HG03159 (cell line): Measurements from ENCODE around the gene PPFIA4.
"Not testable (repeated sequence)": the region's sequence is repeated elsewhere in the genome, so short reads cannot be mapped to it uniquely, and the experiment has no call there.

Experiments
- ATAC-seq: cut with Tn5 transposase; IDR thresholded peaks from one replicate; pipeline ENCODE4 v1.9.1; 2021; ENCODE audit warnings: mild to moderate bottlenecking, moderate library complexity; ENCODE audit not compliant: unreplicated experiment

PPFIA4 gene

DNA sequence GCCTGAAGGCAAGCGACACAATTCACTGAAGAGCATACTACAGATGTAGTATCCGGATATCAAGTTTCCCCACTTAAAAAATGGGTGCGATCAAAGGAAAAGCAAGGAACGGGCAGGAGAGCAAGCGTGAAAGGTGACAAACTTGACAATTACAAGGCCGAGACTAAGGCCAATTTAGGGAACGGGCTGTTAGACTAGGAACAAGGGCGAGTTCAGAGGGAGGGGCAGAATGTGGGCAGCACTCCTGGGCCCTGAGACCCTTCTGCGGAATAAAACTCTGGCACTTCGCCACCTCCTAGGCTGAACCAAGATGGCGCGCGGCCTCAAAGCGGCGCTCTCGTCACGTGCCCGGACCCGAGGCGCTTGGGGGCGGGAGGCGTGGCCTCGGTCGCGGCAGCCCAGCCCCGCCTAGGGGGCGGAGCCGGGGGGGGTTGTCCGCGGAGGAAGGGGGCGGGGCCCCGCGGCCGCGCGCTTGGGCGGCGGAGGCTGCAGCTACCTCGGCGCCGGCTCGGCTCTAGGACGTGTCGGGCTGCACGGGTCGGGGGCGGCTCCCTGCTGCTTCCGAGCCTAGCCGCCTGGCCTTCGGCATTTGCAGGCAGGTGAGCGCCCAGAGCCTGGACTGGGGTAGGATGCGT is at the start of gene PPFIA4:
Gene PPFIA4 (plus strand): TSS at position 461 of the 635 bp plus-strand sequence. CDS start 12,518 bp downstream, outside the sequence.
- ATAC-seq = peak; percentile 78

DNA sequence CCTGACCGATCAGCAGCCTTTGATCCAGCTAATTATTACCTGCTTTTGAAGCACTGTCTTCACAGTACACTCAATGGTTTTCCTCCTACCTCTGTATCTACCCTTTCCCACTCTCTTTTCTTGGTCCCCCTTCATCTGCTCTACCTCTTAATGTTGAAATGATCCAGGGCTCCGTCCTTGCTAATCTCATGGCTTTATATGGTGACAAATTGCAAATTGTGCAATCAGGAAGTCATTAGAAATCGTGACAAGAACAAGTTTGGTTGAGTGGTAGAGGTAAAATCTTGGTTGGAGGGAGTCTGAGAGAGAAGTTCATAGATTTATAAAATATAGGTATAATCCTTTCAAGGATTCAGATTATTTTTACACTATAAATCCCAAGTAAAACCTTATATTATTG is 49.7 kb upstream of the PPFIA4 start:
- ATAC-seq = no peak

DNA sequence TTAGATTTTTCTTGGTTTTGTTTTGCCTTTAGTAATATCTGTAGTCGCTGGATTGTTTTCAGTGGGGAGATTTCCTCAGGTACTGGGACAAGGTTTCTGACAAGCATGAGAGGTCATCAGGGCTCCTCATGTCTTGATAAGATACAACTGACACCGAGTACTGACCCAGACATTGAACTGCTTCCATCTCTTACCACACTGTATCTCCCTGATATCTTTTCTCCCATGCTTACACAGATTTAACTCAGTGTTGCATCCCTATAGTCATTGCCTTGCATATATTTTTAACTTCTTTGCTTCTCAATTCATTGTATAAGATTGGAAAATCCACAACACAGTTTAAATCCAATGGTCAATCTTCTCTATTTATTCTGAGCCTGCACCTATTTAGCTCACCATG is 46.8 kb upstream of the PPFIA4 start:
- ATAC-seq = no peak

DNA sequence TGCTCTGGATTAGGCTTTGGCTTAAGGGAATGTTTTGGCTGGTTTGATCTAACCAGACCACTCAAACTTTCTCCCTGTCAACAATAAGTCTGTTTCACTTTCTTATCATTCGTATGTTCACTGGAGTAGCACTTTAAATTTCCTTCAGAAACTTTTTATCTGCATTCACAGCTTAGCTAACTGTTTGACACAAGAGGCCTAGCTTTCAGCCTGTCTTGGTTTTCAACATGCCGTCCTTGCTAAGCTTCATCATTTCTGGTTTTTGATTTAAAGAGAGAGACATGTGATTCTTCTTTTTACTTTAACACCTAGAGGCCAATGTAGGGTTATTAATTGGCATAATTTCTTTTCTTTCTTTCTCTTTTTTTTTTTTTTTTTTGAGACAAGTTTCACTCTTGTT is 44.4 kb upstream of the PPFIA4 start:
- no peak for ATAC-seq

DNA sequence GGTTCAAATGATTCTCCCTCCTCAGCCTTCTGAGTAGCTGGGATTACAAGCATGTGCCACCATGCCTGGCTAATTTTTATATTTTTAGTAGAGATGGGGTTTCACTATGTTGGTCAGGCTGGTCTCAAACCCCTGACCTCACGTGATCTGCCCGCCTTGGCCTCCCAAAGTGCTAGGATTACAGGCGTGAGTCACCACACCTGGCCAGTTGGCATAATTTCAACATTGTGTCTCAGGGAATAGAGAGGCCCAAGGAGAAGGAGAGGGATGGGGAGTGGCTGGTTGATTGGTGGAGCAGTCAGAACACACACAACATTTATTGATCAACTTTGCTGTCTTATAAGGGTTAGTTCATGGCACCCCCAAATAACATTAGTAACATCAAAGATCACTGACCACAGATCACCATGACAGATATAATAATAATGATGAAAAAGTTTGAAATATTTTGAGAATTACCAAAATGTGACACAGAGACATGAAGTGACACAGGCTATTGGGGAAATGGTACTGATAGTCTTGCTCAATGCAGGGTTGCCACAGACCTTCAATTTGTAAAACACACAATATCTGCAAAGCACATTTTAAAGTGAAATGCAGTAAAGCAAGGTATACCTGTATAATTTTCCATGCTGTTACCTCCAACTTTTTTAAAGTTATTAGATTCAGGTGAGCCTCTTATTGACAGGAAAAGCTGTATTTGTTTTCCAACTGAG is 43.4 kb upstream of the PPFIA4 start:
- no peak for ATAC-seq

DNA sequence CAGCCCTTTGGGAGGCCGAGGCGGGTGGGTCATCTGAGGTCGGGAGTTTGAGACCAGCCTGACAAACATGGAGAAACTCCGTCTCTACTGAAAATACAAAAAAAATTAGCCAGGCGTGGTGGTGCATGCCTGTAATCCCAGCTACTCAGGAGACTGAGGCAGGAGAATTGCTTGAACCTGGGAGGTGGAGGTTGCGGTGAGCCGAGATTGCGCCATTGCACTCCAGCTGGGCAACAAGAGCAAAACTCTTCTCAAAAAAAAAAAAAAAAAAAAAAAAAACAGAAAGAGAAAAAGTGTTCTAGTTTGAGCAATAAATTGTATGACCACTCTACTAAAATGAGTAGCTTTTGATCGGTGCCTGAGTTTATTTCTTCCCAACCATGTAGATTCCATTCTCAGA is 40.2 kb upstream of the PPFIA4 start:
- ATAC-seq = not testable (repeated sequence)

DNA sequence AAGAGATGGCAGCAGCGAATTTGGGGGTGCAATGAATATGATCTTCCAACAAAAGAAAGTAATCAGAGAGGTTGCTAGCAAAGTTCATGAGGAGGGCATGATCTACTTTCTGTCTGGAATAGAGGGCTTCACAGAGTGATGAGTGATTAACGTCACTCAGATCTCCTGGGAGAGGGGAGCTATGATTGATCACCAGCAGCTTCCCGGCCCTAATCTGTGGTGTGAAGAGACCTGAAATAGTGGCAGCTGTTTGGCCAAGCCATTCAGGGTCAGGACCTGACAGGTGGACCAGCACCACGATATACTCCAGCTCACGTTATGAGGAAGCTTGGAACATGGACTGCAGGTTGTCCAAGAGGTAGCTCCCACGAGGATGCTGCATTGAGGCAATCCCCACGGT is 39.0 kb upstream of the PPFIA4 start:
- no peak for ATAC-seq

DNA sequence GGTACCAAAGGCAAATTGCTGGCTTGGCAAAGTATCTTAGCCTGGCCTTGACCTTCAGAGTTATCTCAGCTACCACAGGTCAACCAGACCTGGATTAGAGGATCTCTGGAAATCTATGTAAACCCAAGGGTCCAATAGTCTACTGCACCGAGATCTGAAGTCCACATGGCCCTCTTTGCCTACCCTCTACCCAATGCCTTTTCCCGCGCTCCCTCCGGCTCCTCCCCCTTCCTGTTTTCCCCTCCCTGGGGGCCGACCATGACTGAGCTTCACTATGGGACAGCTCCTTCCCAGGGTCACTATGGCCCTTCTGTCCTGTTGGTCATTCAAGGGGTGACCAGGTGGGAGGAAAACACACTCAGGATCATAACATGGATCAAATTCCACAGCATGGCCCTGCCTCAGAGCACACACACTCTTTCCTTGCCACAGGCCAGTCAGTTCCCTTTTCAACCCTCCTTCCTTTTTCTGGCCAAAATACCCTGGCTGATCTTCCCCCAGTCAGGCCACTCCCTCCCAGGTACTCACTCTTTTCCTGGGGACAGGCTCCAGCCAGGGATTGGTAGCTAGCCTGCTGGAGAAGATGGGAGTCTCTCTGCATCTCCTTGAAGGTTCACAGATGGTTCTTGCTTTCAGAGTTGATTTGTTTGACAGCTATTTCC is 38.2 kb upstream of the PPFIA4 start:
- ATAC-seq = no peak

DNA sequence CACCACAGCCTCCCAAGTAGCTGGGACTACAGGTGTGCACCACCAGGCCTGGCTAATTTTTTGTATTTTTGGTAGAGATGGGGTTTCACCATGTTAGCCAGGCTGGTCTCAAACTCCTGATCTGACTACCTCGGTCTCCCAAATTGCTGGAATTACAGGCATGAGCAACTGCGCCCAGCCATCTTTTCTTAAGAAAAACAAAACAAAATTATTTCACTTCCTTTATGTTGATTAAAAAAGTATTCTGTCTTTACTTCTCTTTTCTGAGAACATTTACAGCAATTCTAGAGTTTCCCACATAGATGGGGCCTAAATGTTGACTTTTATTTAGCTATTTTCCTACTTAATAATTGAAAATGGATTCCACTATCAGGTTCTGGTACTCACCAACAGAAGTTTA is 36.4 kb upstream of the PPFIA4 start:
- ATAC-seq = no peak

DNA sequence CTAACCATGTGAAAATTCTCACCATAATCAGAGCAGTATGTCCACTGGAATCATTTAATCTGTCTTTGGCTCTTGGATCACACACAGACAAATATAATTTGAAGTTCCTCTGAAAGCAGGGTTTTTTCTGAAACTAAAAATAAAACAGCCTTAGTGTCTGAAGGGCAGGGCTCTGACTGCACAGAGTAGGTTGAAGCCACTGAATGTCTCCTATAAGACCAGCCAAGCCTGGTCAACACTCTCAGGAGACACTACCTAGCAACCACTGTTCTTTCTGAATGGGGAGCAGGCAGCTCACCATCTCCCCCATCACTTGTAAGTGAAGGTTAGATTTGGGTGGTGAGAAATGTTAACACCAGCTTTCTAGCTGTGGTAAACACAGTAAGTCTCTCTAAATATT is 35.2 kb upstream of the PPFIA4 start:
- ATAC-seq = no peak

DNA sequence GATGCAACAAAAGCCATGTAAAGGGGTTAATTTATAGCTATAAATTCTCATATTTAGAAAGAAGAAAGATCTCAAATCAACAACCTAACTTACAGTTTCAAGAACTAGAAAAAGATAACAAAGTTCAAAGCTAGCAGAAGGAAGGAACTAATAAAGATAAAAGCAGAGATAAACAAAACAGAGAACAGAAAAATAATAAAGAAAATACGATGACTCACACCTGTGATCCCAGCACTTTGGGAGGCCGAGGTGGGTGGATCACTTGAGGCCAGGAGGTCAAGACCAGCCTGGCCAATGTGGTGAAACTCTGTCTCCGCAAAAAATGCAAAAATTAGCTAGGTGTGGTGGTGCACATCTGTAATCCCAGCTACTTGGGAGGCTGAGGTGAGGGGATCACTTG is 31.5 kb upstream of the PPFIA4 start:
- ATAC-seq = no peak

DNA sequence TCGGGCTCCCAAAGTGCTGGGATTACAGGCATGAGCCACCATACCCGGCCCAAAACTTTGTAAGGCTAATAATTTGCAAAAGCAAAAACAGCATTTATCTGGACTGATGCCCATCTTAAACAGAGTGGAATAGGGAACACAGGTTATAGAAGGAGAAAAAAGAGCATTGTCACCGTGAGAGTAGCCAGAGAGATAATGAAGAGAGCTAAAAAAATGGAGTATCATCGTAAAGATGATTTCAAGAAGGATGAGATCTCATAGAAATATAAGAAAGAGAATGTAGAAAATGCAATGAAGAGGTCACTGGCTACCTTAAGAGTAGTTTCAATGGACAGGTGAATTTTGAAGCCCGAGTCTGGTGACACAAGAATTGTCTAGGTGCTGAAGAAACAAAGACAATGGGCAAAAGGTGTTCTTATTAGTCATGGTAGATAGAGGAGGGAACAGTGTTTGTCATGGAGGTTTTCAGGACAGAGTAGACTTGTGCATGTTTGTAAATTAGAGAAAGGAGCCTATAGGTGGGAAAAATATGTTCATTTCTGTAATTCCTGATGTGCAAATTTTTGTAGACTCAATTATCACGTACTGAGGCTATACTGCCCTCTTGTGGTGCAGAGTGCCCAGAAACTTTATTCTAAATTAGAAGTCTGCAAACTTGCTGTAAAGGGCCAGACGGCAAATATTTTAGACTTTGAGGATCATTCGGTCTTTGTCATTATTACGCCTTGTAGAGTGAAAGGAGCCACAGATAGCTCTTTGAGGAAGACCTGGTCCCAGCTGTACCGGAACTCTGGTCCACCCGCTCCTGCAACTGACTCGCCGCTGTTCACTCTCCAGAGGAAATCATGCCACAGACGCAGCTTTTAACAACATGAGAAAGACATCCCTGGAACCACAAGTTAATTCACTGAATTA is 27.2 kb upstream of the PPFIA4 start:
- no peak for ATAC-seq

DNA sequence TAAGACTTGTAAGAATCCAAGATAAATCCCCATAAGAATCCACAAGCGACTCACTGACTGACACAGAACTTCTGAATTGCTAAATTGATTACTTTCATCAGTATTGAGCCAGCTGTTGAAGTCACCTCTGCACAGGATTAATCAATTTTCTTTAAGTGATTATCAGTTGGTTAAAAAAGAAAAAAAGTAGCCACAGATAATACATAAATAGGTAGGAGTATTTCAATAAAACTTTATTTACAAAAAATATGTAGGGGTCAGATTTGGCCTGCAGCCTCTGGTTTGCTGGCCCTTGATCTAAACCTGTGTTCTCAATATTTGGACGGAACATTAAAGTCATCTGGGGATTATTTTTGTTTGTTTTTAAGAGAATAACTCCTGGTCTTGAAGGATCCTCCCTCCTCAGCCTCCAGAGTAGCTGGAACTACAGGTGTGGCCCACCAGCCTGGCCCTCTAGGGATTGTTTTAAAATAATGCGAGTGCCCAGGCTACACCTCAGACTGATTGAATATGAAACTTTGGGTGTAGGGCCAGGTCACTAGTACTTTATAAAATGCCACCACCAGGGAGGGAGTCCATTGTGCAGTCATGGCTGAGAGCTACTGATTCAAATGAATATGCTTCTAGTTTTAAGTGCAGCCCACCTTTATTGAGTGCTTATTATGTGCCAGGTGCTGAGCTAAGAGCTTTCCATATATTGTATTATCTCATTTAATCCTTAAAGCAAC is 25.9 kb upstream of the PPFIA4 start:
- ATAC-seq = no peak

DNA sequence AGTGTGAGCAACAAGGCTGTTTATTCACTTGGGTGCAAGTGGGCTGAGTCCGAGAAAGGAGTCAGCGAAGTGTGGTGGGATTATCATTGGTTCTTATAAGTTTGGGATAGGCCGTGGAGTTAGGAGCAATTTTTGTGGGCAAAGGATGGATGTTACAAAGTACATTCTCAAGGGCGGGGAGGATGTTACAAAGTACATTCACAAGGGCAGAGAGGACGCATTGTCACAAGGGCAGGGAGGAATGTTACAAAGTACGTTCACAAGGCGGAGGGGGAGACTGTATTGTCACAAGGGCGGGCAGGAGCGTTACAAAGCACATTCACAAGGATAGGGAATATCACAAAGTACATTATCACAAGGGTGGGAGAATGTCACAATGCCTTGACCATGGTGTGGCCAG is 24.3 kb upstream of the PPFIA4 start:
- ATAC-seq = no peak

DNA sequence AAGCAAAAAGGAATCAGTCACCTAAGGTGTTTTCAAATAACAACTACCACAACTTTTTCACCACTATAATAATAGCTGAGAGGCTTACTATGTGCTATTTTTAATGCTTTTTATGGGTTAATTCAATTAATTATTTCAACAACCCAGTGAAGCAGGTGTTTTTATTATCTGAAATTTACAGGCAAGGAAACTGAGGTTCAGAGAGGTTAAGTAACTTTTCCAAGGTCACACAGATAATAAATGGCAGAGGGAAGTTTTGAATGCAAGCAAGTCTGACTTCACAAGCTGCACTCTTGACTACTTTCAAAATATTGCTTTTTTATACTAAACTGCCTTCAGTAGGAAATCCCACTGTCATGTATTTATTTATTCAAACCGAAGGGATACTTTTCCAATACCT is 23.3 kb upstream of the PPFIA4 start:
- ATAC-seq = no peak

DNA sequence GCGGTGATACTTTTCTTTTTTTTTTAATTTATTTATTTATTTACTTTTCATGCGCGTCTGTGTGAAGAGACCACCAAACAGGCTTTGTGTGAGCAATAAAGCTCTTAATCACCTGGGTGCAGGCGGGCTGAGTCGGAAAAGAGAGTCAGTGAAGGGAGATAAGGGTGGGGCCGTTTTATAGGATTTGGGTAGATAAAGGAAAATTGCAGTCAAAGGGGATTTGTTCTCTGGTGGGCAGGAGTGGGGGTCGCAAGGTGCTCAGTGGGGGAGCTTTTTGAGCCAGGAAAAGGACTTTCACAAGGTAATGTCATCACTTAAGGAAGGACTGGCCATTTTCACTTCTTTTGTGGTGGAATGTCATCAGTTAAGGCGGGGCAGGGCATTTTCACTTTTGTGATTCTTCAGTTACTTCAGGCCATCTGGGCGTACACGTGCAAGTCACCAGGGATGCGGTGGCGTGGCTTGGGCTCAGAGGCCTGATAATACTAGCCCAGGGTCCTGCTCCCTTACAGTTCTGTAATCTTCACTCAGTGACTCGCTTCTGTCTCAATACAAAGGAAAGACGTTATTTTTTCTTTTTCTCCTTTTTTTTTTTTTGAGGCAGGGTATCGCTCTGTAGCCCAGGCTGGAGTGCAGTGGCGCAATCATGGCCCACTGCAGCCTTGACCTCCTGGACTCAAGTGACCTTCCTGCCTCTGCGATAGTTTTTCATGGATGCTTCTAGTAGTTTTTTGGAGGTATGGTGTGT is 20.7 kb upstream of the PPFIA4 start:
- ATAC-seq = not testable (repeated sequence)

DNA sequence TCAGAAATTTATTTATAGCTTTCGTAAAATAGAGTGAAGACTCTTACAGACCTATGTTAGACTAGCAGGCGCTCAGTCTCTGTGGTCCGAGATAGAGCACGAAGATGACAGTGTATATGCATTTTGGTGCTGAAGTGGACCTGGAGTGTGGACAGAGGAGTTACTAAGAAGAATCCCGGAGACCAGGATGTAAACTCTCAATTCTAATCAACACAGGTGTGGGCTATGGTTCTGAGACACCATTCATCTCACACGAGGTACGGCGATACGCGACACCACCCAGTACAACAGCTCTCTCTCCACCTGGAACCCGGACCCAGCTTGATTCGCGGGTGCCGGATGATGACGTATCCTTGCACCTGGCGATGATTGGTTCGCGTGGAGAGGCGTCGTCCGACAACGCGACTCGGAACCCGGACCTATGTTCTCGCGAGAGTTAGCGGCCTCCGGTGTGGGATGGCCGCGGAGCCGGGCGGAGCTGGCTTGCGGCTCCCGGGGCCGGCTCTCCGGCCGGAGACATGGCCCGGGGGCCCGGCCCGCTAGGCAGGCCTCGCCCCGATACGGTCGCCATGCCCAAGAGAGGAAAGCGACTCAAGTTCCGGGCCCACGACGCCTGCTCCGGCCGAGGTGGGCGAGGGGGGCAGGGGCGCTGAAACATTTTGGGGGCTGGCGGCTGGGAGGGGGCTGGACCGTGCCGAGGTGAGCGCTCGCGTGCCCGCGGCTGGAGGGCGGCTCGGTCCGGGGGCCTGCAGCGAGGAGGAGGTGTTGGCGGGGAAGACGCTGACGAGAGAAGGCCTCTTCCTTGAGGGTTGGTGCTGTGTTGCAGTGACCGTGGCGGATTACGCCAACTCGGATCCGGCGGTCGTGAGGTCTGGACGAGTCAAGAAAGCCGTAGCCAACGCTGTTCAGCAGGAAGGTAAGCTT is 19.1 kb upstream of the PPFIA4 start, which contains the start of gene TMEM183A:
Gene TMEM183A (plus strand): TSS at position 427 of the 924 bp plus-strand sequence. CDS start 92 bp downstream, at position 519.
- peak; percentile 86 for ATAC-seq

DNA sequence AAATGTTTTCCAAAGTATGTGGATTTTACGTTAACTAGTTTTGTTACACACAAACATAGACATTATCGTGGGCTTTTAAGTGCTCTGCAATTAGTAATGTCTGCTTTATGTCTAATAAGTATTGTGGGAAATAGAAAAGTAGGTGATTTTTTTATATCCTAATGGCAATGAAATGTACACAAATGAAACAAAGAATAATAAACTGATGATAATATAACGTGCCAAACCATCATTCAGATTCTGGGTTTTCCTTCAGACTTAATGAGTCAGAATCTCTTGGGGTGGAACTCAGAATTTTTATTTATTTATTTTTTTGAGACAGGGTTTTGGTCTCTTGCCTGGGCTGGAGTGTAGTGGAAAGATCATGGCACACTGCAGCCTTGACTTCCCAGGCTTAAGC is 17.1 kb upstream of the PPFIA4 start:
- ATAC-seq = no peak

DNA sequence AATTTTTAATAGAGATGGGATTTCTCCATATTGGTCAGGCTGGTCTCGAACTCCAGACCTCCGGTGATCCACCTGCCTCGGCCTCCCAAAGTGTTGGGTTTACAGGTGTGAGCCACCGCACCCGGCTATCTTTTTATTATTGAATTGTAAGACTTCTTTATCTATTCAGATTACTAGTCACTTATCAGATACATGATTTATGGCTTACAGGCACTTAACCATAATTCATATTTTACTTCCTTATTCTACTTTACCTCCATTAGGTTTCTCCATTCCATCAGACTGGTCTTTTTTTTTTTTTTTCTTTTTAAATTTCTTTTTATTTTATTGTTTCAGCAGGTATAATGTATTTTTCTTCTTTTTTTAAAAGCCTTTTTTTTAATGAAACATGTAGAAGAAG is 14.7 kb upstream of the PPFIA4 start:
- ATAC-seq = no peak
